ENCODE measurements around the gene NUP214. TPM values are rescaled to one million over a fixed set of nuclear protein-coding genes. Genes with fewer than 3 reads are reported as not detected.
"Not testable (repeated sequence)": the region's sequence is repeated elsewhere in the genome, so short reads cannot be mapped to it uniquely, and the experiment has no call there.

The NUP214 gene
- total RNA-seq, 1 experiment from 2014 or later, result 64.2 TPM

GRCh38 chr9:131270171-131271015 lies 145.0 kb downstream of the NUP214 start:
- H3K4me1 ChIP-seq (ENCODE audit: insufficient read depth, low read length, poor library complexity, severe bottlenecking), result no peaks in the 10 kb centered on the region
- H3K4me3 ChIP-seq (ENCODE audit: low read depth, low read length, poor library complexity, severe bottlenecking), result no peak overlapping the region
- ChIA-PET POLR2A (ENCODE audit: low non-redundant PET) (no interaction called here), CTCF (no interaction called here)
- no peaks in the 10 kb centered on the region for H3K27me3 ChIP-seq (replicated peaks; ENCODE audit: insufficient read depth, low read depth, low read length, poor library complexity)
- BruUV-seq (replicated peaks), result no TSS peak
- H3K36me3 ChIP-seq (ENCODE audit: insufficient read depth, low read length, poor library complexity, severe bottlenecking), result no peaks in the 10 kb centered on the region
- TF ChIP-seq CTCF (conservative IDR thresholded peaks at IDR 0.05; ENCODE audit: low read depth, low read length) (no peak), EZH2 (IDR thresholded peaks at IDR 0.05; ENCODE audit: borderline replicate concordance, low read depth, low read length, poor library complexity, severe bottlenecking) (no peak)
- no peaks in the 10 kb centered on the region for H3K9me3 ChIP-seq (ENCODE audit: low read depth, low read length, poor library complexity, severe bottlenecking)
- H3K27ac ChIP-seq (ENCODE audit: low read depth, low read length, poor library complexity, severe bottlenecking), result no peak overlapping the region
- DNase-seq (ENCODE audit: low spot score), result no peak
- intact Hi-C loops (cut with micrococcal nuclease; ENCODE audit: unreplicated experiment), result no loop called here

GRCh38 chr9:131271016-131271273 lies 145.6 kb downstream of the NUP214 start:
- DNase-seq (ENCODE audit: low spot score); H3K36me3 ChIP-seq (ENCODE audit: insufficient read depth, low read length, poor library complexity, severe bottlenecking); H3K9me3 ChIP-seq (ENCODE audit: low read depth, low read length, poor library complexity, severe bottlenecking); intact Hi-C loops (cut with micrococcal nuclease; ENCODE audit: unreplicated experiment); CTCF ChIA-PET; POLR2A ChIA-PET (ENCODE audit: low non-redundant PET); H3K4me3 ChIP-seq (ENCODE audit: low read depth, low read length, poor library complexity, severe bottlenecking); H3K27ac ChIP-seq (ENCODE audit: low read depth, low read length, poor library complexity, severe bottlenecking); H3K4me1 ChIP-seq (ENCODE audit: insufficient read depth, low read length, poor library complexity, severe bottlenecking); H3K27me3 ChIP-seq (replicated peaks; ENCODE audit: insufficient read depth, low read depth, low read length, poor library complexity); BruUV-seq (replicated peaks): not testable (repeated sequence)

- H3K4me3 ChIP-seq (ENCODE audit: low read depth, low read length, poor library complexity, severe bottlenecking), result no peak overlapping the region
- H3K36me3 ChIP-seq (ENCODE audit: insufficient read depth, low read length, poor library complexity, severe bottlenecking), result no peaks in the 10 kb centered on the region
- no peak for DNase-seq (ENCODE audit: low spot score)
- CTCF ChIA-PET, result no interaction called here
- H3K27me3 ChIP-seq (replicated peaks; ENCODE audit: insufficient read depth, low read depth, low read length, poor library complexity), result no peaks in the 10 kb centered on the region
- POLR2A ChIA-PET (ENCODE audit: low non-redundant PET), result interaction anchor here (0.6 kb wide), 1 partner anchor 431 kb away, joined by 4 read pairs; no protein-coding TSS in a partner anchor
- TF ChIP-seq EZH2 (IDR thresholded peaks at IDR 0.05; ENCODE audit: borderline replicate concordance, low read depth, low read length, poor library complexity, severe bottlenecking) (no peak), CTCF (conservative IDR thresholded peaks at IDR 0.05; ENCODE audit: low read depth, low read length) (no peak)
- intact Hi-C loops (cut with micrococcal nuclease; ENCODE audit: unreplicated experiment), result no loop called here
- H3K27ac ChIP-seq (ENCODE audit: low read depth, low read length, poor library complexity, severe bottlenecking), result no peak overlapping the region
- no peaks in the 10 kb centered on the region for H3K4me1 ChIP-seq (ENCODE audit: insufficient read depth, low read length, poor library complexity, severe bottlenecking)
- no TSS peak for BruUV-seq (replicated peaks)
- H3K9me3 ChIP-seq (ENCODE audit: low read depth, low read length, poor library complexity, severe bottlenecking), result no peaks in the 10 kb centered on the region
These were observed 146.1 kb downstream of the NUP214 start for GRCh38 chr9:131271506-131271931.

- POLR2A ChIA-PET (ENCODE audit: low non-redundant PET), result no interaction called here
- TF ChIP-seq CTCF (conservative IDR thresholded peaks at IDR 0.05; ENCODE audit: low read depth, low read length) (no peak), EZH2 (IDR thresholded peaks at IDR 0.05; ENCODE audit: borderline replicate concordance, low read depth, low read length, poor library complexity, severe bottlenecking) (no peak)
- CTCF ChIA-PET, result no interaction called here
- no TSS peak for BruUV-seq (replicated peaks)
- Histone ChIP-seq H3K36me3 (ENCODE audit: insufficient read depth, low read length, poor library complexity, severe bottlenecking) (no peaks in the 10 kb centered on the region), H3K27me3 (replicated peaks; ENCODE audit: insufficient read depth, low read depth, low read length, poor library complexity) (no peaks in the 10 kb centered on the region), H3K27ac (ENCODE audit: low read depth, low read length, poor library complexity, severe bottlenecking) (no peak overlapping the region), H3K4me1 (ENCODE audit: insufficient read depth, low read length, poor library complexity, severe bottlenecking) (peaks cover 4% of the 10 kb centered on the region), H3K9me3 (ENCODE audit: low read depth, low read length, poor library complexity, severe bottlenecking) (no peaks in the 10 kb centered on the region), H3K4me3 (ENCODE audit: low read depth, low read length, poor library complexity, severe bottlenecking) (no peak overlapping the region)
- intact Hi-C loops (cut with micrococcal nuclease; ENCODE audit: unreplicated experiment), result no loop called here
- no peak for DNase-seq (ENCODE audit: low spot score)
These were observed 146.8 kb downstream of the NUP214 start for GRCh38 chr9:131272212-131272611.
